Epithelial cell of esophagus (primary cell): ENCODE measurements around the gene UPK1A.

Experiments used
- DNase-seq: peaks from one replicate; pipeline ENCODE4 v3.0.0; 2010; ENCODE audit warnings: low read depth
- H3K4me3 ChIP-seq: 2 replicates; pipeline ENCODE4 v1.5.1; 2011; ENCODE audit warnings: mild to moderate bottlenecking, low read length, control low read depth
- CTCF ChIP-seq: IDR thresholded peaks from 2 replicates; pipeline ENCODE4 v1.5.1; 2011; ENCODE audit warnings: low read depth, mild to moderate bottlenecking, low read length, control low read depth, inconsistent platforms; ENCODE audit not compliant: insufficient read depth; ENCODE audit errors: missing control alignments

Gene UPK1A

GRCh38 chr19:35713904-35714495, 47.7 kb downstream of the UPK1A start:
- H3K4me3 ChIP-seq, result no peak overlapping the region
- TF ChIP-seq CTCF, result no peak
- DNase-seq, result no peak

- TF ChIP-seq CTCF, result no peak
- DNase-seq, result no peak
- H3K4me3 ChIP-seq, result no peak overlapping the region
Measured at GRCh38 chr19:35714601-35715354, 48.5 kb downstream of the UPK1A start.

- TF ChIP-seq CTCF, result no peak
- no peak for DNase-seq
- H3K4me3 ChIP-seq, result no peak overlapping the region
Measured at GRCh38 chr19:35715355-35715809, 49.1 kb downstream of the UPK1A start.

GRCh38 chr19:35715981-35716800, 49.9 kb downstream of the UPK1A start:
- TF ChIP-seq CTCF, result no peak
- H3K4me3 ChIP-seq, result peak overlapping the region; percentile 76
- DNase-seq, result no peak

- DNase-seq, result peak; percentile 81
- peak; percentile 70 for TF ChIP-seq CTCF
Measured at GRCh38 chr19:35716801-35717664, 50.7 kb downstream of the UPK1A start.

GRCh38 chr19:35717665-35718344, 51.5 kb downstream of the UPK1A start, which contains the start of gene KMT2B:
Gene KMT2B, plus strand, starts transcription at chr19:35718003. Its CDS starts 16 bp downstream, at chr19:35718019.
- H3K4me3 ChIP-seq, result peak within 1 kb of the TSS; percentile 86
- no peak for TF ChIP-seq CTCF
- peak; percentile 97 for DNase-seq

More at GRCh38 chr19:35716801-35717664, 50.7 kb downstream of the UPK1A start:
- peak overlapping the region; percentile 76 for H3K4me3 ChIP-seq
